GM06990 (cell line): ENCODE results near the gene MRPL36.

ENCODE experiments used
- DNase-seq: peaks from one replicate; pipeline ENCODE4 v3.0.0-alpha.2; 2011; ENCODE audit not compliant: insufficient read length; ENCODE audit errors: extremely low read depth
- H3K27me3 ChIP-seq: replicated peaks from 2 replicates; pipeline ENCODE4 v1.6.0; 2011; ENCODE audit warnings: low read length; ENCODE audit not compliant: control insufficient read depth, insufficient read depth
- H3K36me3 ChIP-seq: 2 replicates; pipeline ENCODE4 v1.5.1; 2011; ENCODE audit warnings: low read length; ENCODE audit not compliant: control insufficient read depth, insufficient read depth
- H3K4me3 ChIP-seq: replicated peaks from 2 replicates; pipeline ENCODE4 v1.5.1; 2011; ENCODE audit warnings: low read depth, mild to moderate bottlenecking, control low read depth, low read length
- TF ChIP-seq, protein P1 (sequence below): IDR thresholded peaks from 2 replicates; pipeline ENCODE4 v1.5.1; 2011; ENCODE audit warnings: low read length, control low read depth, mild to moderate bottlenecking, inconsistent platforms; ENCODE audit not compliant: insufficient read depth, poor library complexity, severe bottlenecking

MRPL36 gene

DNA sequence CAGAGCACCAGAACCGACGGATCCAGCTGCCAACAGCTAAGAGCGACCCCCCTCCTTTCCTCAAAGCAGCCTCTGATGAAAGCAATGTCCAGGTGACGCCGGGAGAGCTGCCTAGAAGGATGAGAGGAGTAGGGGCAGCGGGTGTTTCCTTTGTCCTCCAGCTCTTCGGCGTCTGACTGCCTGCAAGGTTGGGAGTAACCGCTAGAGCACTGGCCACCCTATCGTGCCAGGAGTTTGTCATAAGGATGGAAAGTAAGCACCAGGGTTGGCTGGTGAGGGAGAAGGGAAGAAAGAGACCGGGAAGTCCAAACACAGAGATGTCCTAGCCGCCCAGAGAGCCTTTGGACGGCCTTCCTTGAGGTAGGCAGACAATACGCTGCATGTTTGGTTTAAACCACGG is 10.8 kb downstream of the MRPL36 start:
- H3K27me3 ChIP-seq, result no peaks in the 10 kb centered on the region
- no peak overlapping the region for H3K4me3 ChIP-seq
- TF ChIP-seq, protein P1, sequence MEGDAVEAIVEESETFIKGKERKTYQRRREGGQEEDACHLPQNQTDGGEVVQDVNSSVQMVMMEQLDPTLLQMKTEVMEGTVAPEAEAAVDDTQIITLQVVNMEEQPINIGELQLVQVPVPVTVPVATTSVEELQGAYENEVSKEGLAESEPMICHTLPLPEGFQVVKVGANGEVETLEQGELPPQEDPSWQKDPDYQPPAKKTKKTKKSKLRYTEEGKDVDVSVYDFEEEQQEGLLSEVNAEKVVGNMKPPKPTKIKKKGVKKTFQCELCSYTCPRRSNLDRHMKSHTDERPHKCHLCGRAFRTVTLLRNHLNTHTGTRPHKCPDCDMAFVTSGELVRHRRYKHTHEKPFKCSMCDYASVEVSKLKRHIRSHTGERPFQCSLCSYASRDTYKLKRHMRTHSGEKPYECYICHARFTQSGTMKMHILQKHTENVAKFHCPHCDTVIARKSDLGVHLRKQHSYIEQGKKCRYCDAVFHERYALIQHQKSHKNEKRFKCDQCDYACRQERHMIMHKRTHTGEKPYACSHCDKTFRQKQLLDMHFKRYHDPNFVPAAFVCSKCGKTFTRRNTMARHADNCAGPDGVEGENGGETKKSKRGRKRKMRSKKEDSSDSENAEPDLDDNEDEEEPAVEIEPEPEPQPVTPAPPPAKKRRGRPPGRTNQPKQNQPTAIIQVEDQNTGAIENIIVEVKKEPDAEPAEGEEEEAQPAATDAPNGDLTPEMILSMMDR, result no peak
- DNase-seq, result no peak
- no peaks in the 10 kb centered on the region for H3K36me3 ChIP-seq

GRCh38 chr5:1788200-1788599 is 11.4 kb downstream of the MRPL36 start:
- H3K36me3 ChIP-seq, result no peaks in the 10 kb centered on the region
- DNase-seq, result no peak
- TF ChIP-seq, protein P1, result no peak

DNA sequence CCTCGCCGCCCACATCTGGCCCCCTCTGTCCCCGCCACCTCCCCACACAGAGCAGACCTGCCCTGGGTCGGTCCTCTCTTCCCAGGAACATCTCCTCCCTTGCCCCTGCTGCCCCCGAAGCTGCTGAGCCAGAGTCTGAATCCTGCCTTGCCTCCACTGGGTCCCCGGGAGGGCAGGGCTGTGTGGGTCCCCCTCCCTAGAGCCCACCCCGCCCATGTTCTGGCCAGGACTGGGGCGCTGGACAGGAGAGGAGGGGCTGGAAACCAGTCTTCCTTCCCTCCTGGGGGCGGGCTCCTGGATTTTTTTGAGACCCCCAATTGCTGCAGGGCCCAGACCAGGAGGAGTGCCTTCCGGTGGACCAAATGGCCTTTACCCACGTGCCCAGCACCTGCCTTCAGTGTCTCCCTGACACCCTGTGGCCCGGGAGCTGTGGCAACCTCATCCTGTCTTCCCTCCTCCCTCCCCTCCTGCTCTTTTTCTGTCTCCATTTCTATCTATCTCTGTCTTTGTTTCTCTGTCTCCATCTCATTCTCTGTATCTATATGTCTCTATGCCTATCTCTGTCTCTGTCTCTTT is 12.1 kb downstream of the MRPL36 start:
- DNase-seq, result no peak
- TF ChIP-seq, protein P1, result no peak
- Histone ChIP-seq H3K4me3 (no peak overlapping the region), H3K27me3 (no peaks in the 10 kb centered on the region), H3K36me3 (no peaks in the 10 kb centered on the region)

More at GRCh38 chr5:1788200-1788599, 11.4 kb downstream of the MRPL36 start:
- Histone ChIP-seq H3K4me3 (no peak overlapping the region), H3K27me3 (no peaks in the 10 kb centered on the region)

DNA sequence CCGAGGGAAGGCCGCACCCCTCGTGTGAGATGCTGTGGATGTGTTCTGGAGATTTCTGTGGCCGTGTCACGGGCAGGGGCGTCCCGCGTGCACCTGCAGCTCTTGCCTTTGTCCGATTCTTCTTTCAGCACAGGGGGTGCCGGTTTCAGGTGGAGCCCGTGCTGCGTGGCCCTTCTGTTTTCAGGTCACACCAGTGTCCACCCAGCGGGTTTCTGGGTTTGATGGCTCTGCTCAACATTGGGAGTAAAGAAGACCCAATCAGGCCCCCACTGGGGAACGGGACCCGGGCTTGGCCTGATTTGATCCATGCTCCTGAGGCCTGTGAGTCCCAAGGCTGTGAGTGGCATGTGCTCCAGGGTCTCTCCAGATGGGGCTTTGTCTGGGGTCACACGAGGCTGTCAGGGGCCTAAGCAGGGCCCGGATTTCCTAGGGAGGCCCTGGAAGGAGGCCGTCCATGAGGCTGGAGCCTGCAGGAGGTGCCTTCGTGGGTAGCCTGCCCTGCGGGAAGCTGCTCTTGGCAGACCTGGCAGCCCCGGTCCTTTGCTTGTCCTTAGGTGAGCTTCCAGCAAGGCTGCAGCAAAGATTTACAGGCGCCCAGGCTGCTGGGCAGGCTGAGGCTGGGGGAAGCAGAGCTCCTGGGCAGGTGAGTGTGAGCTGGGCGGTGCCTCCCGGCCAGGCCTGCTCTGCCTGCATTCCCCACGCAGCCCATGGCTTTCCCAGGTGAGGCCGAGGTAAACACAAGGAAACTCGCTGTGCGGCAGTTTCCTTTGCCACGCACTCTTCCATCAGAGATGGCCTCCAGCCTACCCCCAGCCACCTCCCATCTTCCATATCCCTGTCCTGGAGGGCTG is 12.8 kb downstream of the MRPL36 start:
- no peaks in the 10 kb centered on the region for H3K36me3 ChIP-seq
- TF ChIP-seq, protein P1, result no peak
- H3K4me3 ChIP-seq, result no peak overlapping the region
- DNase-seq, result no peak
- no peaks in the 10 kb centered on the region for H3K27me3 ChIP-seq

- no peaks in the 10 kb centered on the region for H3K36me3 ChIP-seq
- no peak for DNase-seq
- TF ChIP-seq, protein P1, result no peak
- no peaks in the 10 kb centered on the region for H3K27me3 ChIP-seq
- H3K4me3 ChIP-seq, result no peak overlapping the region
Observed at GRCh38 chr5:1785984-1786383, 13.7 kb downstream of the MRPL36 start.

DNA sequence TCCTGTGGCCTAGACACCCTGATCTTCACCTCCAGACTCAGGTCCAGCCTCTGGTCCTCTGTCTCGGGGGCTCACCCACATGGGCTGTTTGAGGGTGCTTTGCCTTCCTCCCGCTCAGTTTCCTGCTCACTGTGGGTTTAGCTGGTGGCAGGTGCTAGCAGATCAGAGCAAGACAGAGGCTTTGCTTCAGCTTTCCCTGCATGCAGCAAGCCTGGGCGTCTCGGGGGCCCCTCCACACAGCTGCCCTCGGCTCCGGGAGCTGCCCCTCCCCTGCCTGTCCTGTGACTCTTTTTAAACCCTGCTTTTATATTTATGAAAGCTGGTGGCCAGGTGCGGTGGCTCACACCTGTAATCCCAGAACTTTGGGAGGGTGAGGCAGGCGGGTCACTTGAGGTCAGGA is 14.6 kb downstream of the MRPL36 start:
- Histone ChIP-seq H3K27me3 (no peaks in the 10 kb centered on the region), H3K36me3 (no peaks in the 10 kb centered on the region), H3K4me3 (no peak overlapping the region)
- TF ChIP-seq, protein P1, result no peak
- no peak for DNase-seq
